ENCODE results near the gene ALDH1L1. TPM values are rescaled to one million over a fixed set of nuclear protein-coding genes. Genes with fewer than 3 reads are reported as not detected.

The ALDH1L1 gene
- total and polyA plus RNA-seq, 2 of the 8 experiments (the other 6 are each of a cell fraction or from before 2014, with no cell fraction given) = 0.98 to 1.6 TPM

DNA sequence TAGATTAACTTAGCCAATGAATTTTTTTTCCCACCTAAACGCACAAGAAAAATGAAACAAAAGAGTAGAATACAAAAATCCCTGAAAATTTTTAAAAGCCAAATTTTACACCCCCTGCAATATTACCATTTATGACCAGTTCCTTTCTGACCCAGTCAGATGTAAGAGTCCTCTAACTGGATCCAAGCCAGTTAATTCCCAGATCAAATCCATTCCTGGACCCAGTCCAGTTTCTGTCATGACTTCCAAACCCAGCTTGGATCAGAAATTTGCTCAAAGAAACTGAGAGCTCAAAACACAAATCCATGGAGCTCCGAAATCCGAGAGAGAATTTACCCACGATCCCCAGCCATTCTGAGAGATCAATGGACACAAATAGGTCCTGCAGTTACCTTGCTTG is 17.0 kb upstream of the ALDH1L1 start:
- H3K4me3 ChIP-seq (ENCODE audit: extremely low read depth in 1 of 4, insufficient read depth in 2 of 4, low read depth in 3 of 4, low read length in 4 of 4) = no peak overlapping the region
- no peaks in the 10 kb centered on the region for H3K79me2 ChIP-seq (ENCODE audit: control insufficient read depth in 1 of 2, insufficient read depth in 2 of 2, low read length in 2 of 2)
- ChIA-PET CTCF (ENCODE audit: partially characterized antibody) (interaction anchor here (0.6 to 5.5 kb wide), 19 partner anchors 7 to 482 kb away, joined by 3 to 43 read pairs (median 5); partner anchors contain the start of gene ALDH1L1), POLR2A (ENCODE audit: partially characterized antibody) (no interaction called here)
- WGBS, 2 experiments (ENCODE audit: extremely low coverage in 1 of 2, insufficient coverage in 1 of 2, insufficient read length in 1 of 2, insufficient replicate concordance in 2 of 2, low coverage in 1 of 2, low lambda C conversion rate in 2 of 2, missing lambda C conversion rate in 1 of 2) = 93% methylated on average over 4 of the region's 4 CpGs; no CpG with 5 or more reads in 1 of the 2 experiments
- no peak overlapping the region for H3K23ac ChIP-seq (ENCODE audit: insufficient read length)
- no peaks in the 10 kb centered on the region for H3K79me1 ChIP-seq (ENCODE audit: low read depth, low read length)
- no peaks in the 10 kb centered on the region; a peak in 1 of 7 replicates for H3K27me3 ChIP-seq (replicated peaks in 1 of 4; ENCODE audit: control insufficient read depth in 3 of 4, extremely low read depth in 1 of 4, insufficient read depth in 3 of 4, low read length in 3 of 4)
- no peaks in the 10 kb centered on the region for H3K23me2 ChIP-seq (ENCODE audit: low read depth, low read length)
- no peak overlapping the region for H3K18ac ChIP-seq (ENCODE audit: extremely low read depth, low read length)
- H3K4me1 ChIP-seq (replicated peaks in 1 of 4; ENCODE audit: control insufficient read depth in 3 of 4, insufficient read depth in 4 of 4, low read length in 3 of 4) = no peaks in the 10 kb centered on the region
- no peak overlapping the region for H2BK15ac ChIP-seq (ENCODE audit: low read length)
- H2BK20ac ChIP-seq (ENCODE audit: low read length) = no peak overlapping the region
- no peak overlapping the region for H3K4ac ChIP-seq (replicated peaks; ENCODE audit: insufficient read length, low read depth, low read length)
- H4K20me1 ChIP-seq (replicated peaks in 1 of 2; ENCODE audit: control insufficient read depth in 1 of 2, insufficient read depth in 2 of 2, low read length in 2 of 2) = no peaks in the 10 kb centered on the region
- H2AK5ac ChIP-seq (ENCODE audit: low read depth, low read length) = no peak overlapping the region
- no peak overlapping the region for H2BK12ac ChIP-seq (ENCODE audit: low read depth, low read length)
- H2BK5ac ChIP-seq (ENCODE audit: low read depth, low read length) = no peak overlapping the region
- H3K27ac ChIP-seq (ENCODE audit: low read depth, low read length) = no peak overlapping the region
- H4K5ac ChIP-seq (ENCODE audit: insufficient read length, low read depth, low read length) = no peak overlapping the region
- FAIRE-seq (no peak), DNase-seq (ENCODE audit: low read depth in 1 of 2, low spot score in 2 of 2) (no peak)
- no peak overlapping the region for H3K56ac ChIP-seq (replicated peaks; ENCODE audit: insufficient read length, low read depth, low read length)
- no peak overlapping the region for H4K8ac ChIP-seq (ENCODE audit: extremely low read depth, insufficient read depth, low read length)
- no peak overlapping the region for H3K14ac ChIP-seq (ENCODE audit: insufficient read length)
- H2BK120ac ChIP-seq (replicated peaks; ENCODE audit: low read depth, low read length) = no peak overlapping the region
- no peak overlapping the region for H3K9ac ChIP-seq (replicated peaks in 1 of 4; ENCODE audit: extremely low read depth in 1 of 4, low read depth in 3 of 4, low read length in 3 of 4)
- no peaks in the 10 kb centered on the region for H3K36me3 ChIP-seq (ENCODE audit: control insufficient read depth in 2 of 4, insufficient read depth in 4 of 4, low read length in 3 of 4)
- peaks cover 14 to 28% of the 10 kb centered on the region in 2 experiments for H3K9me3 ChIP-seq (ENCODE audit: insufficient read depth in 2 of 2, low read depth in 1 of 2, low read length in 1 of 2)
- H2AFZ ChIP-seq (ENCODE audit: low read length) = no peak overlapping the region
- H3K4me2 ChIP-seq (ENCODE audit: insufficient read depth in 1 of 2, low read depth in 2 of 2, low read length in 2 of 2) = no peak overlapping the region
- H4K91ac ChIP-seq (replicated peaks; ENCODE audit: insufficient read length, low read length) = no peak overlapping the region
- TF ChIP-seq TEAD4 (IDR thresholded peaks at IDR 0.05; ENCODE audit: low read depth, low read length) (no peak), JUND (IDR thresholded peaks at IDR 0.05; ENCODE audit: low read length) (no peak), E2F6 (IDR thresholded peaks at IDR 0.05) (no peak), SP1 (IDR thresholded peaks at IDR 0.05; ENCODE audit: low read depth, low read length) (no peak)
